Measurements from ENCODE around the gene GFOD2. TPM values are rescaled to one million over a fixed set of nuclear protein-coding genes. Genes with fewer than 3 reads are reported as not detected.

GFOD2 gene
- total and polyA plus RNA-seq, 2 of the 13 experiments (the other 11 are each of a cell fraction or from before 2014, with no cell fraction given) = 11.1 to 17.2 TPM

- TF ChIP-seq, protein P1, sequence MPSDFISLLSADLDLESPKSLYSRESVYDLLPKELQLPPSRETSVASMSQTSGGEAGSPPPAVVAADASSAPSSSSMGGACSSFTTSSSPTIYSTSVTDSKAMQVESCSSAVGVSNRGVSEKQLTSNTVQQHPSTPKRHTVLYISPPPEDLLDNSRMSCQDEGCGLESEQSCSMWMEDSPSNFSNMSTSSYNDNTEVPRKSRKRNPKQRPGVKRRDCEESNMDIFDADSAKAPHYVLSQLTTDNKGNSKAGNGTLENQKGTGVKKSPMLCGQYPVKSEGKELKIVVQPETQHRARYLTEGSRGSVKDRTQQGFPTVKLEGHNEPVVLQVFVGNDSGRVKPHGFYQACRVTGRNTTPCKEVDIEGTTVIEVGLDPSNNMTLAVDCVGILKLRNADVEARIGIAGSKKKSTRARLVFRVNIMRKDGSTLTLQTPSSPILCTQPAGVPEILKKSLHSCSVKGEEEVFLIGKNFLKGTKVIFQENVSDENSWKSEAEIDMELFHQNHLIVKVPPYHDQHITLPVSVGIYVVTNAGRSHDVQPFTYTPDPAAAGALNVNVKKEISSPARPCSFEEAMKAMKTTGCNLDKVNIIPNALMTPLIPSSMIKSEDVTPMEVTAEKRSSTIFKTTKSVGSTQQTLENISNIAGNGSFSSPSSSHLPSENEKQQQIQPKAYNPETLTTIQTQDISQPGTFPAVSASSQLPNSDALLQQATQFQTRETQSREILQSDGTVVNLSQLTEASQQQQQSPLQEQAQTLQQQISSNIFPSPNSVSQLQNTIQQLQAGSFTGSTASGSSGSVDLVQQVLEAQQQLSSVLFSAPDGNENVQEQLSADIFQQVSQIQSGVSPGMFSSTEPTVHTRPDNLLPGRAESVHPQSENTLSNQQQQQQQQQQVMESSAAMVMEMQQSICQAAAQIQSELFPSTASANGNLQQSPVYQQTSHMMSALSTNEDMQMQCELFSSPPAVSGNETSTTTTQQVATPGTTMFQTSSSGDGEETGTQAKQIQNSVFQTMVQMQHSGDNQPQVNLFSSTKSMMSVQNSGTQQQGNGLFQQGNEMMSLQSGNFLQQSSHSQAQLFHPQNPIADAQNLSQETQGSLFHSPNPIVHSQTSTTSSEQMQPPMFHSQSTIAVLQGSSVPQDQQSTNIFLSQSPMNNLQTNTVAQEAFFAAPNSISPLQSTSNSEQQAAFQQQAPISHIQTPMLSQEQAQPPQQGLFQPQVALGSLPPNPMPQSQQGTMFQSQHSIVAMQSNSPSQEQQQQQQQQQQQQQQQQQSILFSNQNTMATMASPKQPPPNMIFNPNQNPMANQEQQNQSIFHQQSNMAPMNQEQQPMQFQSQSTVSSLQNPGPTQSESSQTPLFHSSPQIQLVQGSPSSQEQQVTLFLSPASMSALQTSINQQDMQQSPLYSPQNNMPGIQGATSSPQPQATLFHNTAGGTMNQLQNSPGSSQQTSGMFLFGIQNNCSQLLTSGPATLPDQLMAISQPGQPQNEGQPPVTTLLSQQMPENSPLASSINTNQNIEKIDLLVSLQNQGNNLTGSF (CRISPR knock-in tag; IDR thresholded peaks at IDR 0.05) = no peak
- no peak for TF ChIP-seq NFKB2 (CRISPR knock-in tag; IDR thresholded peaks at IDR 0.05; ENCODE audit: borderline replicate concordance)
- TF ChIP-seq MAX (IDR thresholded peaks at IDR 0.05) = no peak
- TF ChIP-seq SMAD3 (CRISPR knock-in tag; IDR thresholded peaks at IDR 0.05) = no peak
- TF ChIP-seq STAG1 (CRISPR knock-in tag; IDR thresholded peaks at IDR 0.05) = no peak
- no peak for TF ChIP-seq ZC3H4 (CRISPR knock-in tag; IDR thresholded peaks at IDR 0.05; ENCODE audit: borderline replicate concordance)
- no peak for TF ChIP-seq SRY (CRISPR knock-in tag; IDR thresholded peaks at IDR 0.05)
- no peak for TF ChIP-seq ZNF660 (CRISPR knock-in tag; IDR thresholded peaks at IDR 0.05; ENCODE audit: borderline replicate concordance, low read depth)
Measured at GRCh38 chr16:67734731-67735201, 15.7 kb upstream of the GFOD2 start (continued).
